ENCODE data around the gene CAPN10. TPM values are rescaled to one million over a fixed set of nuclear protein-coding genes. Genes with fewer than 3 reads are reported as not detected.

Gene CAPN10
- total RNA-seq, 1 experiment from 2014 or later, result 47.4 TPM

DNA sequence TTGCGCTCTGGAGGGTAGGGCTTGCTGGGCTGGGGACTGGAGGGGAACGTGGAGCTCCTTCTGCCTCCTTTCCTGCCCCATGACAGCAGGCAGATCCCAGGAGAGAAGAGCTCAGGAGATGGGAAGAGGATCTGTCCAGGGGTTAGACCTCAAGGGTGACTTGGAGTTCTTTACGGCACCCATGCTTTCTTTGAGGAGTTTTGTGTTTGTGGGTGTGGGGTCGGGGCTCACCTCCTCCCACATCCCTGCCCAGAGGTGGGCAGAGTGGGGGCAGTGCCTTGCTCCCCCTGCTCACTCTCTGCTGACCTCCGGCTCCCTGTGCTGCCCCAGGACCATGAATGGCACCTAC, 43.1 kb downstream of the CAPN10 start:
- peaks cover 0 to 16% (median 0%) of the 10 kb centered on the region in 3 experiments; a peak in 2 of 7 replicates for H3K36me3 Mint-ChIP-seq (ENCODE audit: insufficient read depth in 1 of 3, low read depth in 3 of 3)
- H3K27me3 ChIP-seq (ENCODE audit: insufficient read depth, low read length), result no peaks in the 10 kb centered on the region; the same call in 1 of the 2 replicates
- H2BK120ac ChIP-seq (ENCODE audit: low read depth, low read length, poor library complexity, severe bottlenecking), result no peak overlapping the region
- H2BK20ac ChIP-seq (ENCODE audit: low read depth, low read length, poor library complexity, severe bottlenecking), result no peak overlapping the region
- no peak overlapping the region for H3T11ph ChIP-seq (ENCODE audit: low read length)
- H3K4me1 Mint-ChIP-seq, result peaks cover 0 to 9% of the 10 kb centered on the region in 2 experiments; a peak in 2 of 4 replicates
- no peak overlapping the region for H3K23ac ChIP-seq (ENCODE audit: insufficient read length, low read depth, low read length)
- no peak overlapping the region for H3K4ac ChIP-seq (ENCODE audit: low read depth, low read length)
- H3K9ac ChIP-seq (ENCODE audit: extremely low read depth, insufficient read length, low read length), result no peak overlapping the region
- H4K5ac ChIP-seq (ENCODE audit: insufficient read length, low read depth, low read length), result no peak overlapping the region
- H4K91ac ChIP-seq (ENCODE audit: insufficient read length, low read depth, low read length), result no peak overlapping the region
- H3K56ac ChIP-seq (ENCODE audit: insufficient read length, low read depth, low read length), result no peak overlapping the region
- H3K79me1 ChIP-seq (ENCODE audit: insufficient read depth, low read depth, low read length, poor library complexity, severe bottlenecking), result no peaks in the 10 kb centered on the region
- no peak overlapping the region for H4K8ac ChIP-seq (replicated peaks; ENCODE audit: insufficient read length, low read depth, low read length)
- H3K18ac ChIP-seq (ENCODE audit: insufficient read length, low read depth, low read length), result no peak overlapping the region
- no peaks in the 10 kb centered on the region for H3K79me2 ChIP-seq (ENCODE audit: insufficient read depth, low read length)
- WGBS (ENCODE audit: extremely low coverage, insufficient read length, low lambda C conversion rate), result no CpG with 5 or more reads among the region's 5 CpGs
- no peak overlapping the region for H2BK15ac ChIP-seq (ENCODE audit: low read depth, low read length)
- no peaks in the 10 kb centered on the region for H3K4me1 ChIP-seq (ENCODE audit: insufficient read depth, low read length)
- no peaks in the 10 kb centered on the region for H4K20me1 ChIP-seq (ENCODE audit: control insufficient read depth, insufficient read depth, insufficient read length)
- H3K9me3 ChIP-seq (ENCODE audit: control insufficient read depth, low read depth, low read length), result peaks cover 9% of the 10 kb centered on the region
- H3K9me3 Mint-ChIP-seq, result peaks cover 26 to 29% of the 10 kb centered on the region in 2 experiments
- H3K14ac ChIP-seq (ENCODE audit: insufficient read depth, low read length), result no peak overlapping the region
- no peak overlapping the region for H3K4me2 ChIP-seq (ENCODE audit: insufficient read depth, insufficient read length, low read length)
- no peak overlapping the region for H2BK5ac ChIP-seq (ENCODE audit: insufficient read length, low read length)
- TF ChIP-seq, protein P1, sequence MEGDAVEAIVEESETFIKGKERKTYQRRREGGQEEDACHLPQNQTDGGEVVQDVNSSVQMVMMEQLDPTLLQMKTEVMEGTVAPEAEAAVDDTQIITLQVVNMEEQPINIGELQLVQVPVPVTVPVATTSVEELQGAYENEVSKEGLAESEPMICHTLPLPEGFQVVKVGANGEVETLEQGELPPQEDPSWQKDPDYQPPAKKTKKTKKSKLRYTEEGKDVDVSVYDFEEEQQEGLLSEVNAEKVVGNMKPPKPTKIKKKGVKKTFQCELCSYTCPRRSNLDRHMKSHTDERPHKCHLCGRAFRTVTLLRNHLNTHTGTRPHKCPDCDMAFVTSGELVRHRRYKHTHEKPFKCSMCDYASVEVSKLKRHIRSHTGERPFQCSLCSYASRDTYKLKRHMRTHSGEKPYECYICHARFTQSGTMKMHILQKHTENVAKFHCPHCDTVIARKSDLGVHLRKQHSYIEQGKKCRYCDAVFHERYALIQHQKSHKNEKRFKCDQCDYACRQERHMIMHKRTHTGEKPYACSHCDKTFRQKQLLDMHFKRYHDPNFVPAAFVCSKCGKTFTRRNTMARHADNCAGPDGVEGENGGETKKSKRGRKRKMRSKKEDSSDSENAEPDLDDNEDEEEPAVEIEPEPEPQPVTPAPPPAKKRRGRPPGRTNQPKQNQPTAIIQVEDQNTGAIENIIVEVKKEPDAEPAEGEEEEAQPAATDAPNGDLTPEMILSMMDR (conservative IDR thresholded peaks at IDR 0.05), result no peak
- H3K27ac ChIP-seq (ENCODE audit: insufficient read length, low read depth, low read length), result no peak overlapping the region
- no peak overlapping the region for H3K4me3 Mint-ChIP-seq
- no peak overlapping the region for H3K27ac Mint-ChIP-seq
- H2BK12ac ChIP-seq (ENCODE audit: insufficient read length, low read depth, low read length), result no peak overlapping the region
- H2AFZ ChIP-seq (ENCODE audit: low read length), result no peak overlapping the region
- H3K23me2 ChIP-seq (ENCODE audit: insufficient read length, low read depth, low read length, poor library complexity, severe bottlenecking), result no peaks in the 10 kb centered on the region
- H2AK5ac ChIP-seq (ENCODE audit: insufficient read length, low read length), result no peak overlapping the region
- DNase-seq, result peak; percentile 15
- H3K27me3 Mint-ChIP-seq (ENCODE audit: low read depth), result peaks cover 14% of the 10 kb centered on the region
